Measurements from ENCODE around the gene CPN1. TPM values are rescaled to one million over a fixed set of nuclear protein-coding genes. Genes with fewer than 3 reads are reported as not detected.

Gene CPN1
- total RNA-seq, 1 donor from 2014 or later: not detected

DNA sequence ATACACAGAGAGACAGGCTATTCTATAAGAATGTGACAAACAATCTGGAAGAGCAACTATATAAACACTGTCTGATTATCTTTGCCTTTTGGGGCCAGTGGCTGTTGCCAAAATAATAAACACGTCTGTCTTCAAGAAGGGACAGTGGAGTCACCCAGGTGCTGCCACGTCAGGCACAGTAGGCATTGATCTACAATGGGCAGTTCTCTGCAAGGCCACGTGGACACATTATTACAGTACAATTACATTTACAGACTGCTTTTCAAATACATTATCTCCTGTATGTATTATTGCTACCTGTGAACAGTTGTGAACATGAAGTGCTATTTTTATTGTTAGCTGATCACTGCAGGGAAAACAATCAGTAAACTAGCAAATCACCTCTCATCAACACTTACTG is 86.0 kb downstream of the CPN1 start:
- H3K4me1 Mint-ChIP-seq (ENCODE audit: low read depth, unreplicated experiment): peaks cover 22% of the 10 kb centered on the region
- peaks cover 2% of the 10 kb centered on the region for H3K9me3 Mint-ChIP-seq (ENCODE audit: unreplicated experiment)
- no peaks in the 10 kb centered on the region for H3K36me3 Mint-ChIP-seq (ENCODE audit: unreplicated experiment)
- TF ChIP-seq CTCF (IDR thresholded peaks at IDR 0.05; ENCODE audit: partially characterized antibody, unreplicated experiment): no peak
- no peak overlapping the region for H3K4me3 Mint-ChIP-seq (ENCODE audit: unreplicated experiment)
- H3K27ac Mint-ChIP-seq (ENCODE audit: unreplicated experiment): no peak overlapping the region
- DNase-seq: no peak
- peaks cover 2% of the 10 kb centered on the region for H3K27me3 Mint-ChIP-seq (ENCODE audit: unreplicated experiment)

- Mint-ChIP-seq H3K4me3 (ENCODE audit: unreplicated experiment) (no peak overlapping the region), H3K27me3 (ENCODE audit: unreplicated experiment) (peaks cover 2% of the 10 kb centered on the region), H3K27ac (ENCODE audit: unreplicated experiment) (no peak overlapping the region), H3K36me3 (ENCODE audit: unreplicated experiment) (no peaks in the 10 kb centered on the region), H3K9me3 (ENCODE audit: unreplicated experiment) (peaks cover 2% of the 10 kb centered on the region), H3K4me1 (ENCODE audit: low read depth, unreplicated experiment) (peaks cover 22% of the 10 kb centered on the region)
- TF ChIP-seq CTCF (IDR thresholded peaks at IDR 0.05; ENCODE audit: partially characterized antibody, unreplicated experiment): no peak
- DNase-seq: no peak
Measured at GRCh38 chr10:99995269-99995668, 86.4 kb downstream of the CPN1 start.

DNA sequence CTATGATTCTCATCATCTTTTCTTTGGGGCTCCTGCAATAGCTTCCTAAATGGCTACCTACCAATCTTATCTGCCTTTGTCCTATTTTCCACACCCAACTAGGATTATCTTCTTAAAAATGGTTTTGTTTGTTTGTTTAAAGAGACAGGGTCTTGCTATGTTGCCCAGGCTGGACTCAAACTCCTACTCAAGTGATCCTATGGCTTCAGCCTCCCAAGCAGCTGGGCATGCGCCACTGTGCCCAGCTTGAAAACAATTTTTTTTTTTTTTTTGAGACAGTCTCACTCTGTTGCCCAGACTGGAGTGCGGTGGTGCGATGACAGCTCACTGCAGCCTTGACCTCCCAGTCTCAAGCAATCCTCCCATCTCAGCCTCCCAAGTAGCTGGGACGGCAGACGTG is 86.9 kb downstream of the CPN1 start:
- H3K36me3 Mint-ChIP-seq (ENCODE audit: unreplicated experiment): no peaks in the 10 kb centered on the region
- H3K27ac Mint-ChIP-seq (ENCODE audit: unreplicated experiment): no peak overlapping the region
- H3K4me3 Mint-ChIP-seq (ENCODE audit: unreplicated experiment): no peak overlapping the region
- H3K9me3 Mint-ChIP-seq (ENCODE audit: unreplicated experiment): peaks cover 2% of the 10 kb centered on the region
- TF ChIP-seq CTCF (IDR thresholded peaks at IDR 0.05; ENCODE audit: partially characterized antibody, unreplicated experiment): no peak
- DNase-seq: no peak
- H3K27me3 Mint-ChIP-seq (ENCODE audit: unreplicated experiment): peaks cover 2% of the 10 kb centered on the region
- H3K4me1 Mint-ChIP-seq (ENCODE audit: low read depth, unreplicated experiment): peaks cover 20% of the 10 kb centered on the region

- Mint-ChIP-seq H3K27me3 (ENCODE audit: unreplicated experiment) (peaks cover 2% of the 10 kb centered on the region), H3K9me3 (ENCODE audit: unreplicated experiment) (peaks cover 2% of the 10 kb centered on the region), H3K4me1 (ENCODE audit: low read depth, unreplicated experiment) (peaks cover 16% of the 10 kb centered on the region), H3K4me3 (ENCODE audit: unreplicated experiment) (no peak overlapping the region), H3K36me3 (ENCODE audit: unreplicated experiment) (no peaks in the 10 kb centered on the region), H3K27ac (ENCODE audit: unreplicated experiment) (no peak overlapping the region)
- no peak for DNase-seq
- TF ChIP-seq CTCF (IDR thresholded peaks at IDR 0.05; ENCODE audit: partially characterized antibody, unreplicated experiment): no peak
Measured at GRCh38 chr10:99993701-99994689, 87.7 kb downstream of the CPN1 start.

Other genes starting within 250 kb of the CPN1 start
- gene DNMBP, start 71.9 kb downstream of the CPN1 start, total RNA-seq (ENCODE audit: unreplicated experiment): 9.5 TPM
- 7.6 TPM for gene ERLIN1, start 104.2 kb upstream of the CPN1 start, total RNA-seq (ENCODE audit: unreplicated experiment)
- gene CHUK, start 147.7 kb upstream of the CPN1 start, total RNA-seq (ENCODE audit: unreplicated experiment): 35.7 TPM
- 24.2 TPM for gene CWF19L1, start 185.8 kb upstream of the CPN1 start, total RNA-seq (ENCODE audit: unreplicated experiment)
- gene BLOC1S2, start 204.8 kb upstream of the CPN1 start, total RNA-seq (ENCODE audit: unreplicated experiment): 82.9 TPM
- gene PKD2L1, start 248.4 kb upstream of the CPN1 start, total RNA-seq (ENCODE audit: unreplicated experiment): 0.44 TPM